Heart left ventricle (tissue), 16 donors: ENCODE data around the gene VEGFA. TPM values are rescaled to one million over a fixed set of nuclear protein-coding genes. Genes with fewer than 3 reads are reported as not detected.

Experiments
- ATAC-seq, 4 donors: fragments of 200-7000 bp; cut with Tn5 transposase; one replicate each; pipeline ENCODE4 v1.9.1; 2020 to 2022; ENCODE audit warnings: moderate library complexity in 4 of 4, mild to moderate bottlenecking in 3 of 4, moderate number of reproducible peaks in 1 of 4
- DNase-seq, 5 donors: peaks; one replicate each; pipeline ENCODE4 v3.0.0-alpha.2; 2020
- H3K27ac ChIP-seq, 12 donors: fragments of 200-600 bp; sonication (generic) in 4 of 12; one replicate each; pipeline versions ENCODE4 v1.5.0 to v1.8.0; 2016 to 2022; ENCODE audit warnings: mild to moderate bottlenecking in 2 of 12
- H3K27me3 ChIP-seq, 9 donors: fragments of 200-600 bp; sonication (generic) in 2 of 9; one replicate each; pipeline versions ENCODE4 v1.5.1 to v1.8.0; 2016 to 2022; ENCODE audit warnings: mild to moderate bottlenecking in 3 of 9
- H3K36me3 ChIP-seq, 9 donors: fragments of 200-600 bp; sonication (generic) in 2 of 9; one replicate each; pipeline versions ENCODE4 v1.5.0 to v1.8.0; 2018 to 2022; ENCODE audit warnings: mild to moderate bottlenecking in 2 of 9
- H3K4me1 ChIP-seq, 12 donors: fragments of 200-600 bp; sonication (generic) in 4 of 12; one replicate each; pipeline versions ENCODE4 v1.5.0 to v1.8.0; 2016 to 2022; ENCODE audit warnings: mild to moderate bottlenecking in 3 of 12
- H3K4me3 ChIP-seq, 12 donors: fragments of 200-600 bp; sonication (generic) in 4 of 12; one replicate each; pipeline versions ENCODE4 v1.5.0 to v1.8.0; 2017 to 2022; ENCODE audit warnings: mild to moderate bottlenecking in 9 of 12, moderate library complexity in 4 of 12
- H3K9me3 ChIP-seq, 12 donors: fragments of 200-600 bp; sonication (generic) in 4 of 12; one replicate each; pipeline versions ENCODE4 v1.5.0 to v1.8.0; 2016 to 2022; ENCODE audit warnings: mild to moderate bottlenecking in 1 of 12
- POLR2A ChIP-seq, 2 donors: fragments of 450-650 bp; IDR thresholded peaks; one replicate each; pipeline ENCODE4 v1.6.1; 2017; ENCODE audit warnings: antibody characterized with exemption in 2 of 2, mild to moderate bottlenecking in 2 of 2, moderate library complexity in 2 of 2
- WGBS, 4 donors: extraction: QIAGEN DNeasy Blood & Tissue Kit in 2 of 4; methylation state at CpG; one replicate each; pipeline versions ENCODE4 v1.1.5 to v1.1.7; 2013 to 2018; 5-methylcytosine and 5-hydroxymethylcytosine counted together
- intact Hi-C, 10 donors: fragments of 100-400 bp; cut with DNase I; formaldehyde crosslinking; loops; one replicate each; pipeline versions ENCODE4 v1.11.1 to v1.14.2; 2022
- polyA plus RNA-seq, 2 donors: library from polyadenylated mRNA; stranded (reverse); fragments of 200-250 nt; gene quantifications; one replicate each; pipeline ENCODE4 v1.2.3, GENCODE V29; 2013
- total RNA-seq, 9 donors: library from RNA; depleted of rRNA in 2 of 9; stranded (reverse); fragments of >200 nt in 2 of 9; fragmentation: NEBNext Ultra II Directional in 3 of 9; extraction: Animal tissue kit (Norgen Biotek cat#: 25700) in 3 of 9; gene quantifications; one replicate each; pipeline versions ENCODE4 v1.1.0 to v1.2.4, GENCODE V29; 2016 to 2023
- TF ChIP-seq, protein P1 (sequence below), 12 donors: fragments of 200-600 bp; sonication (generic) in 4 of 12; IDR thresholded peaks; one replicate each; pipeline versions ENCODE4 v1.5.0 to v1.8.0; 2018 to 2022; ENCODE audit warnings: antibody characterized with exemption in 12 of 12, mild to moderate bottlenecking in 5 of 12
- donor health status: ischemic (EF 13 %, LVEDD 7.1; RV severe dilation, severe dysfunction).
- donor health status: healthy with polysubstance abuse.
- donor health status: DM: no; HTN: yes; CAD: no.
- donor health status: DM: no; HTN: no; CAD: no.
- donor health status: ischemic (EF 25% LVEDD 6.9; RV normal size, moderate dysfunction).
- donor health status: ischemic (EF 25% LVEDD 5.7; RV mildly dilated, moderate dysfunction).
- donor health status: healthy.
- donor health status: DM: yes; HTN: yes; CAD: no.
- donor health status: ischemic (EF 35%, LVEDD 5.7; RV mildly dilated, moderate dysfunction).
- donor health status: nonischemic (EF 11% LVEDD 7.7; RV severe dilation, severe dysfunction).
- donor health status: DM: yes; HTN: yes; CAD: no.
- donor health status: PGD.
- donor health status: ischemic (EF 29% LVEDD 5.4; RV normal size, mild dysfunction).
- donor health status: nonischemic (EF 23%, LVEDD 6.1; RV moderate dilation, normal function).

VEGFA gene
- total and polyA plus RNA-seq, 11 donors, result 83.0 to 254 (median 171) TPM

GRCh38 chr6:43806043-43806757, 36.2 kb downstream of the VEGFA start:
- intact Hi-C loops, result no loop called here
- no peak overlapping the region for H3K4me3 ChIP-seq
- ATAC-seq (no peak), DNase-seq (no peak)
- no peaks in the 10 kb centered on the region for H3K27me3 ChIP-seq
- H3K9me3 ChIP-seq, result no peaks in the 10 kb centered on the region
- 83 to 87% (median 85%) methylated on average over 9 of the region's 9 CpGs for WGBS, 4 donors
- peaks cover 0 to 17% (median 0%) of the 10 kb centered on the region in 12 donors for H3K4me1 ChIP-seq
- H3K27ac ChIP-seq, result no peak overlapping the region
- no peaks in the 10 kb centered on the region for H3K36me3 ChIP-seq
- TF ChIP-seq, protein P1, sequence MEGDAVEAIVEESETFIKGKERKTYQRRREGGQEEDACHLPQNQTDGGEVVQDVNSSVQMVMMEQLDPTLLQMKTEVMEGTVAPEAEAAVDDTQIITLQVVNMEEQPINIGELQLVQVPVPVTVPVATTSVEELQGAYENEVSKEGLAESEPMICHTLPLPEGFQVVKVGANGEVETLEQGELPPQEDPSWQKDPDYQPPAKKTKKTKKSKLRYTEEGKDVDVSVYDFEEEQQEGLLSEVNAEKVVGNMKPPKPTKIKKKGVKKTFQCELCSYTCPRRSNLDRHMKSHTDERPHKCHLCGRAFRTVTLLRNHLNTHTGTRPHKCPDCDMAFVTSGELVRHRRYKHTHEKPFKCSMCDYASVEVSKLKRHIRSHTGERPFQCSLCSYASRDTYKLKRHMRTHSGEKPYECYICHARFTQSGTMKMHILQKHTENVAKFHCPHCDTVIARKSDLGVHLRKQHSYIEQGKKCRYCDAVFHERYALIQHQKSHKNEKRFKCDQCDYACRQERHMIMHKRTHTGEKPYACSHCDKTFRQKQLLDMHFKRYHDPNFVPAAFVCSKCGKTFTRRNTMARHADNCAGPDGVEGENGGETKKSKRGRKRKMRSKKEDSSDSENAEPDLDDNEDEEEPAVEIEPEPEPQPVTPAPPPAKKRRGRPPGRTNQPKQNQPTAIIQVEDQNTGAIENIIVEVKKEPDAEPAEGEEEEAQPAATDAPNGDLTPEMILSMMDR (IDR thresholded peaks at IDR 0.05), result no peak
- no peak for TF ChIP-seq POLR2A (IDR thresholded peaks at IDR 0.05)

- ATAC-seq (no peak), DNase-seq (no peak)
- TF ChIP-seq, protein P1 (IDR thresholded peaks at IDR 0.05), result no peak
- TF ChIP-seq POLR2A (IDR thresholded peaks at IDR 0.05), result no peak
These were observed 36.8 kb downstream of the VEGFA start for GRCh38 chr6:43806758-43807227.

DNA sequence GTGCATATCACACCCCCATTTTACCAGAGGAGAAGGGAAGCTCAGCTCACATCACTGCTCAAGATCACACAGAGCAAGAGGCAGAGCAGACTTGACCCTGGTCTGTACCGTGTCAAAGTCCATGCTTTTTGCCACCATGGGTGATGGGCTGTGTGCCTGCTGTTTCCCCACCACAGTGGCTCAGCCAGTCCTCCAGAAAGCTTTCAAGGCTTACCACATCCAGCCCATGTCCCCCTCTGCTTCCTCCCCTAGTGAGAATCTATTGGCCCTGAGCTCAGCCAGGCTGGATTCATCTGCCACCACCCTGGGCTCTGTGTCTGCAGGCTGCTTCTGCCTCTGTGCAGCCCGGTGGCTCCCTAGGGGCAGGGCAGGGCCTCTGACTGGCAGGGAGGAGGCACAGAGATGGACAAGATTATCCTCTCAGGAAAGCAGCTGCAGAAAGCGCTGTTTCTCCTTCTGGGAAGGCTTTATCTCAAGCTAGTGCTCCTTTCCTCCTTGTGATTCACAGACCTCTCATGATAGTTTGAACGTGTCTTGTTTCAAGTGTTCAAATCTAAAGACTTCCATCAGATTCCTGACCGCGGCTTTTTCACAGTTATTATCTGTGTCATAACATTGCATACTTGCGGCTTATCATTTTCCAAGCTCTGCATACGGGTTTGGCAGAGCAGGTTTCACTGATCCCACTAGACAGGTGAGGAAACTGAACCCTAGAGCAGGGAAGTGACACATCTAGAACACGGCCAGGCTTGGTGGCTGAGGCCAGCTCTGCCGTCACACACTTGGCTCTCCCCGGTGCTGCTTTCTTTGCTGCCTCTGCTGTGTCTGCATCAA, 37.4 kb downstream of the VEGFA start:
- peak in 3 of 4 donors; percentile 47 to 62 (median 48) for ATAC-seq
- no peak for DNase-seq
- Histone ChIP-seq H3K9me3 (no peaks in the 10 kb centered on the region), H3K36me3 (no peaks in the 10 kb centered on the region), H3K4me3 (no peak overlapping the region), H3K27me3 (no peaks in the 10 kb centered on the region), H3K27ac (no peak overlapping the region), H3K4me1 (peaks cover 0 to 9% (median 0%) of the 10 kb centered on the region in 12 donors)
- TF ChIP-seq, protein P1 (IDR thresholded peaks at IDR 0.05), result no peak
- no peak for TF ChIP-seq POLR2A (IDR thresholded peaks at IDR 0.05)
- 52 to 63% (median 56%) methylated on average over 11 of the region's 11 CpGs for WGBS, 4 donors
- intact Hi-C loops, result no loop called here

More at GRCh38 chr6:43806758-43807227, 36.8 kb downstream of the VEGFA start:
- Histone ChIP-seq H3K4me3 (no peak overlapping the region), H3K27ac (no peak overlapping the region), H3K27me3 (no peaks in the 10 kb centered on the region), H3K36me3 (no peaks in the 10 kb centered on the region), H3K9me3 (no peaks in the 10 kb centered on the region), H3K4me1 (peaks cover 0 to 12% (median 0%) of the 10 kb centered on the region in 12 donors)
- intact Hi-C loops, result no loop called here
- 89 to 96% (median 92%) methylated on average over 5 of the region's 5 CpGs for WGBS, 4 donors

- Histone ChIP-seq H3K27me3 (no peaks in the 10 kb centered on the region), H3K27ac (no peak overlapping the region), H3K36me3 (no peaks in the 10 kb centered on the region), H3K9me3 (no peaks in the 10 kb centered on the region), H3K4me1 (peaks cover 0 to 13% (median under 1%) of the 10 kb centered on the region in 12 donors), H3K4me3 (no peak overlapping the region)
- WGBS, 4 donors, result 92 to 97% (median 95%) methylated on average over 7 of the region's 7 CpGs
- DNase-seq (no peak), ATAC-seq (no peak)
- intact Hi-C loops, result no loop called here
- TF ChIP-seq, protein P1 (IDR thresholded peaks at IDR 0.05), result no peak
- no peak for TF ChIP-seq POLR2A (IDR thresholded peaks at IDR 0.05)
These were observed 38.4 kb downstream of the VEGFA start for GRCh38 chr6:43808412-43808811.
